Measurements from ENCODE around the gene TMEM141.

TMEM141 gene

DNA sequence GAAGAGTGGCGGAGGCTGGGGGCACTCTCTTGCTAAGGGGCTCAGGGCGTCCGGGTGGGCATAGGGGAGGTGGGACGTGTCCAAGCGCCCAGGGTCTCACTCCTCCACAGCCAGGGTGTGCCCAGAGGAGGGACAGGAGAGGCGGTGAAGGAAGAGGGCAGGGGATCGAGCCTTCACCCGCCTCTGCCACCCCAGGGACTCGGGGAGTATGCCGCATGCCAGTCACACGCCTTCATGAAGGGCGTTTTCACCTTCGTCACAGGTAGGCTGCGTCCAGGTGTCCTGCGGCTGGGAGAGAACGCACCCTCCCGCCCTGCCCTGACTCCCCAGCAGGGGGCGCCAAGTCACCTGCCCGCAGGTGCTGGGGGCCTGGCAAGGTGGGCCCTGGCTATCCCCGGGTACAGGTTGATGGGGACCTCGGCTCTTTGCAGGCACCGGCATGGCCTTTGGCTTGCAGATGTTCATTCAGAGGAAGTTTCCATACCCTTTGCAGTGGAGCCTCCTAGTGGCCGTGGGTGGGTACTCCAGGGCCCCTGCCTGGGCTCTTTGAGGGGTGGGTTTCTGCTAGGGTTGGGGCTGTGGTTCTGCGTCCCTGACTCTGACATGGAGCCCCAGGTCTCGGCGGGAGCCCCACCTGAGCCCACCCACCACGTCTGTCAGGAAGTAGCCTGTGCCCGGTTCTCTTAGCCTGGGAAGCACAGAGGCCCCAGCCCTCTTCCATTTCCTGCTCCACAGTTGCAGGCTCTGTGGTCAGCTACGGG, 552 bp downstream of the TMEM141 start:
- no peaks in the 10 kb centered on the region for H3K36me3 ChIP-seq (ENCODE audit: insufficient read depth)
- H3K79me2 ChIP-seq (ENCODE audit: insufficient read depth, low read depth) = no peaks in the 10 kb centered on the region
- H3K4me1 ChIP-seq (ENCODE audit: low read depth, poor library complexity, severe bottlenecking) = peaks cover 51% of the 10 kb centered on the region
- no peaks in the 10 kb centered on the region for H4K20me1 ChIP-seq (ENCODE audit: insufficient read depth)
- TF ChIP-seq, protein P1, sequence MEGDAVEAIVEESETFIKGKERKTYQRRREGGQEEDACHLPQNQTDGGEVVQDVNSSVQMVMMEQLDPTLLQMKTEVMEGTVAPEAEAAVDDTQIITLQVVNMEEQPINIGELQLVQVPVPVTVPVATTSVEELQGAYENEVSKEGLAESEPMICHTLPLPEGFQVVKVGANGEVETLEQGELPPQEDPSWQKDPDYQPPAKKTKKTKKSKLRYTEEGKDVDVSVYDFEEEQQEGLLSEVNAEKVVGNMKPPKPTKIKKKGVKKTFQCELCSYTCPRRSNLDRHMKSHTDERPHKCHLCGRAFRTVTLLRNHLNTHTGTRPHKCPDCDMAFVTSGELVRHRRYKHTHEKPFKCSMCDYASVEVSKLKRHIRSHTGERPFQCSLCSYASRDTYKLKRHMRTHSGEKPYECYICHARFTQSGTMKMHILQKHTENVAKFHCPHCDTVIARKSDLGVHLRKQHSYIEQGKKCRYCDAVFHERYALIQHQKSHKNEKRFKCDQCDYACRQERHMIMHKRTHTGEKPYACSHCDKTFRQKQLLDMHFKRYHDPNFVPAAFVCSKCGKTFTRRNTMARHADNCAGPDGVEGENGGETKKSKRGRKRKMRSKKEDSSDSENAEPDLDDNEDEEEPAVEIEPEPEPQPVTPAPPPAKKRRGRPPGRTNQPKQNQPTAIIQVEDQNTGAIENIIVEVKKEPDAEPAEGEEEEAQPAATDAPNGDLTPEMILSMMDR (conservative IDR thresholded peaks at IDR 0.05; ENCODE audit: low read depth, low read length) = peak; percentile 99
- H3K27ac ChIP-seq = peak overlapping the region; percentile 76
- peak overlapping the region; percentile 68 for H3K9ac ChIP-seq
- peak overlapping the region; percentile 51 for H3K4me2 ChIP-seq
- H3K27me3 ChIP-seq (ENCODE audit: insufficient read depth, low read depth) = peaks cover 13% of the 10 kb centered on the region; the same call in 1 of the 2 replicates
- H2AFZ ChIP-seq (ENCODE audit: low read depth) = peak overlapping the region; percentile 48; the same call in 1 of the 2 replicates
- H3K4me3 ChIP-seq (IDR thresholded peaks at IDR 0.05; ENCODE audit: insufficient read depth, low read depth, low read length) = no peak overlapping the region

DNA sequence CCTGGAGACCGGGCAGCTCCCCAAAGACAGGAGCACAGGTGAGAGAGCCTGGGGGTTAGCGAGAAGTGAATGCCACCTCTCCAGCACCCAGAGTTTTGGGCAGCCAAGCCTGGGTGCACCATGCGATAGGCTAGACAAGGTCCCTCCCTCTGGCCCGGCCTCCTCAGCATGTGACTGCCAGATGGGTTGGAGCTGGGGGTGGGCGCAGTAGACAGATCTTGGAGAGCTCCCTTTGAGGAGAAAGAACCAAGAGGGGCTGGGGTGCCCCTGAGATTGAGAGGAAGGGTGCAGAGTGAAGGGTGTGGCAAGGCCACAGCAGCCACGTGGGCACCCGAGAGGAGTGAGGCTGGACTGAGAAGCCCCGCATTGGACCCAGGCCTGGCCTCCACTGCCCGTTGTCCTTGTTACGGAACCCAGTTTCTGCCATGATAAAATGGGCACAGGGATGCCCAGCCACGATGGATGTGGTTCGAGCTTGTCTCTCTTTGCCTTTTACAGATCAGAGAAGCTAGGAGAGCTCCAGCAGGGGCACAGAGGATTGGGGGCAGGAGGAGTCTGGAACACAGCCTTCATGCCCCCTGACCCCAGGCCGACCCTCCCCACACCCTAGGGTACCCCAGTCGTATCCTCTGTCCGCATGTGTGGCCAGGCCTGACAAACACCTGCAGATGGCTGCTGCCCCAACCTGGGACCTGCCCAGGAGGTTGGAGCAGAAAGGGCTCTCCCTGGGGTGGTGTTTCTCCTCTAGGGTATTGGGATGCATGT, 1.4 kb downstream of the TMEM141 start:
- Histone ChIP-seq H3K4me3 (IDR thresholded peaks at IDR 0.05; ENCODE audit: insufficient read depth, low read depth, low read length) (no peak overlapping the region), H3K36me3 (ENCODE audit: insufficient read depth) (no peaks in the 10 kb centered on the region), H4K20me1 (ENCODE audit: insufficient read depth) (no peaks in the 10 kb centered on the region), H2AFZ (ENCODE audit: low read depth) (no peak overlapping the region), H3K27me3 (ENCODE audit: insufficient read depth, low read depth) (peaks cover 9% of the 10 kb centered on the region; the same call in 1 of the 2 replicates), H3K79me2 (ENCODE audit: insufficient read depth, low read depth) (no peaks in the 10 kb centered on the region), H3K4me1 (ENCODE audit: low read depth, poor library complexity, severe bottlenecking) (peaks cover 48% of the 10 kb centered on the region), H3K27ac (no peak overlapping the region; the same call in 1 of the 2 replicates), H3K9ac (no peak overlapping the region), H3K4me2 (peak overlapping the region; percentile 51)
- TF ChIP-seq, protein P1 (conservative IDR thresholded peaks at IDR 0.05; ENCODE audit: low read depth, low read length) = no peak

DNA sequence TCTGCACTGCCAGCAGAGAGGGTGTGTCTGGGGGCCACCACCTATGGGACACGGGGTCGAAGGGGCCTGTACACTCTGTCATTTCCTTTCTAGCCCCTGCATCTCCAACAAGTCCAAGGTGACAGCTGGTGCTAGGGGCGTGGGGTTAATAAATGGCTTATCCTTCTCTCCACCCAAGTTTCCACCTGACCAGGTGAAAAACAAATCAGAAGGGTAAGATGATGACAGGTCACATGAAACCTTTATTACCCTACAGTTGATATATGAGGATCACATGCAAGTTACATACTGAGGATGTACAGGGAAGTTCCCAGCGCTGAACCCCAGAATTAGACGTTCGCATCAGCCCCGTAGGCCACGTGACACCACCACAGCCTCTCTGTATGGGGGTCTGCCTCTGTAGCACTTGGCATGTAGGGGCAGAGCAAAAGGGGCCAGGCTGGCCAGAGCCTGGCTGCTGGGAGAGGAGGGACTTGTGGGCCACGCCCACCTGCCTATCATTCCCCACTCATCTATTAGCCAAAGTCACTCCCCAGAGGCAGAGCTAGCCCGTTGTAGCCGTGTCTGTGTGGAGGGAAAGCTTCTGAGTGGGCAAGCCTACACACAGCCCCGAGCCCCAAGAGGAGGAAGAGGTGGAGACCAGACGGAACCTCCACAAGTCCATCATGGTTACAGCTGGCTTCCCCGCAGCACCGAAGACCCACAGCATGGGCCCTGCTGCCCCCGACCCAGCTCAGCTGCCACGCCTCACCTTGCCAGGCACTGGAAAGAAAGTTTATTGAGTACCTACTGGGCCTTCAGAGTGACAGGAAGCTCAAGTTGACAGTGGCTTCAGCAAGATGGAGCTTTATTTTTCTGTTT, 2.2 kb downstream of the TMEM141 start:
- Histone ChIP-seq H3K36me3 (ENCODE audit: insufficient read depth) (no peaks in the 10 kb centered on the region), H3K27me3 (ENCODE audit: insufficient read depth, low read depth) (peaks cover 9% of the 10 kb centered on the region; the same call in 1 of the 2 replicates), H3K4me1 (ENCODE audit: low read depth, poor library complexity, severe bottlenecking) (peaks cover 40% of the 10 kb centered on the region), H3K4me2 (no peak overlapping the region), H3K27ac (no peak overlapping the region), H4K20me1 (ENCODE audit: insufficient read depth) (no peaks in the 10 kb centered on the region), H2AFZ (ENCODE audit: low read depth) (no peak overlapping the region), H3K9ac (no peak overlapping the region), H3K4me3 (IDR thresholded peaks at IDR 0.05; ENCODE audit: insufficient read depth, low read depth, low read length) (no peak overlapping the region), H3K79me2 (ENCODE audit: insufficient read depth, low read depth) (no peaks in the 10 kb centered on the region)
- TF ChIP-seq, protein P1 (conservative IDR thresholded peaks at IDR 0.05; ENCODE audit: low read depth, low read length) = no peak

DNA sequence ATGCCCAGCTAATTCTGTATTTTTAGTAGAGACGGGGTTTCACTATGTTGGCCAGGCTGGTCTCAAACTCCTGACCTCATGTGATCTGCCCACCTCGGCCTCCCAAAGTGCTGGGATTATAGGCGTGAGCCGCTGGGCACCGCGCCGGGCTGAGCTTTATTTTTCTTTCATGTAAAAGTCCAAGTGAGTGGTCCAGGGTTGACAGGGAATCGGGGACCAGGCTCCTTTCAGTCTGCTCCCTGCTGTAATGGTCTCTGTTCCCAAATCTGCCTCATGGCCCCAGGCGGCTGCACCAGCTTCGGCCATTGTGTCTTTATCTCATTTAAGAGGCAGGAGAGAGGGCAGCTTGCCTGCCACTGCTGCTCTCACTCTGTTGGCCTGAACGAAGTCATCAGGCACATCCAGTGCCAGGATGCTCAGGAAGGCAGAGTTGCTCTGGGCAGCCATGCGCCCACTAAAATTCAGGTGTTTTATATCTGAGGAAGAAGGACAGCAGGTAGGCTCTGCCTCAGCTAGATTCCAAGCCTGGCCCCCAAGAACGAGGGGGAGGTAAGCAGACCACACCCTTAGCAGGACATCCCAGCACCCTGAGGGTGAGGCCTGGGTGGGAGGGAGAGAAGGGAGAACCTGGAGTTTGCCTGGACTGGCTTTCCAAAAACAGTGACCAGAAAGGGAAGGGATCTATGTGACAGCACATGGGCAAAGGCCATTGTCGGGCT, 3.3 kb downstream of the TMEM141 start:
- H3K4me1 ChIP-seq (ENCODE audit: low read depth, poor library complexity, severe bottlenecking) = peaks cover 42% of the 10 kb centered on the region

More for the DNA sequence above, 3.3 kb downstream of the TMEM141 start:
- H4K20me1 ChIP-seq (ENCODE audit: insufficient read depth) = no peaks in the 10 kb centered on the region
- H2AFZ ChIP-seq (ENCODE audit: low read depth) = no peak overlapping the region
- H3K27me3 ChIP-seq (ENCODE audit: insufficient read depth, low read depth) = peaks cover 6% of the 10 kb centered on the region; the same call in 1 of the 2 replicates
- H3K4me2 ChIP-seq = no peak overlapping the region
- TF ChIP-seq, protein P1 (conservative IDR thresholded peaks at IDR 0.05; ENCODE audit: low read depth, low read length) = no peak
- no peaks in the 10 kb centered on the region for H3K79me2 ChIP-seq (ENCODE audit: insufficient read depth, low read depth)
- no peaks in the 10 kb centered on the region for H3K36me3 ChIP-seq (ENCODE audit: insufficient read depth)
- no peak overlapping the region for H3K4me3 ChIP-seq (IDR thresholded peaks at IDR 0.05; ENCODE audit: insufficient read depth, low read depth, low read length)
- no peak overlapping the region for H3K9ac ChIP-seq
- no peak overlapping the region for H3K27ac ChIP-seq
